K562 (cell line): ENCODE measurements around the gene SDE2. TPM values are rescaled to one million over a fixed set of nuclear protein-coding genes. Genes with fewer than 3 reads are reported as not detected.

ENCODE experiments used
- CAMTA2 ChIP-seq: fragments of 250-450 bp; sonication (Bioruptor Pico); conservative IDR thresholded peaks from 2 replicates; pipeline ENCODE4 v1.5.1; 2022
- IRF2 ChIP-seq: sonication (generic); formaldehyde crosslinking; IDR thresholded peaks from 2 replicates; pipeline ENCODE4 v1.8.1; 2022; ENCODE audit warnings: mild to moderate bottlenecking, missing genetic modification reagents
- MAZ ChIP-seq, 2 experiments: fragments of 450-650 bp in 1 of 2; sonication (generic) in 1 of 2; formaldehyde crosslinking; IDR thresholded peaks in 1 of 2; conservative IDR thresholded peaks in 1 of 2; 2 replicates each; pipeline versions ENCODE4 v1.4.0 to v1.5.0; 2020; ENCODE audit warnings: mild to moderate bottlenecking in 1 of 2, missing genetic modification reagents in 1 of 2
- MTF1 ChIP-seq: fragments of 250-450 bp; sonication (Bioruptor Pico); IDR thresholded peaks from 2 replicates; pipeline ENCODE4 v1.9.0; 2021; ENCODE audit warnings: moderate library complexity, mild to moderate bottlenecking, inconsistent platforms, borderline replicate concordance
- MYC ChIP-seq, 2 experiments: fragments of 250-450 bp in 1 of 2; sonication (Bioruptor Pico) in 1 of 2; IDR thresholded peaks; 2 replicates each; pipeline versions ENCODE4 v1.5.1 to v1.6.1; 2012 to 2021; ENCODE audit warnings: low read depth in 2 of 2, borderline replicate concordance in 1 of 2, improper control_type of control experiment in 1 of 2, low read length in 1 of 2, mild to moderate bottlenecking in 1 of 2, moderate library complexity in 1 of 2
- polyA plus RNA-seq, 8 experiments: library from polyadenylated mRNA; depleted of rRNA in 4 of 8; stranded (reverse) in 5 of 8; unstranded in 3 of 8; fragments of >200 nt; fragmentation: Nextera tagmentation in 2 of 8; fragmentation: Illumina TruSeq in 1 of 8; extraction: Ambion mirVana in 2 of 8; extraction: Trizol in 1 of 8; gene quantifications; 2 replicates each; pipeline versions ENCODE4 v1.2.1 to v1.2.3, GENCODE V29; 2011 to 2014; ENCODE audit warnings: inconsistent platforms in 1 of 8, missing spikeins in 1 of 8
- total RNA-seq, 7 experiments: library from RNA; depleted of rRNA in 6 of 7; stranded (reverse); fragments of >200 nt in 6 of 7; fragmentation: Illumina TruSeq in 2 of 7; extraction: Trizol in 2 of 7; gene quantifications; 2 replicates each; pipeline versions ENCODE4 v1.2.1 to v1.2.3, GENCODE V29; 2011 to 2021; ENCODE audit warnings: low replicate concordance in 1 of 7
- TF ChIP-seq, protein P1 (sequence below): fragments of 450-650 bp; formaldehyde crosslinking; IDR thresholded peaks from 2 replicates; pipeline ENCODE4 v1.4.0; 2020; ENCODE audit warnings: mild to moderate bottlenecking, moderate library complexity

SDE2 gene
- total and polyA plus RNA-seq, 9 of the 15 experiments (the other 6 are each of a cell fraction or from before 2014, with no cell fraction given): 14.3 to 62.3 (median 46.0) TPM

DNA sequence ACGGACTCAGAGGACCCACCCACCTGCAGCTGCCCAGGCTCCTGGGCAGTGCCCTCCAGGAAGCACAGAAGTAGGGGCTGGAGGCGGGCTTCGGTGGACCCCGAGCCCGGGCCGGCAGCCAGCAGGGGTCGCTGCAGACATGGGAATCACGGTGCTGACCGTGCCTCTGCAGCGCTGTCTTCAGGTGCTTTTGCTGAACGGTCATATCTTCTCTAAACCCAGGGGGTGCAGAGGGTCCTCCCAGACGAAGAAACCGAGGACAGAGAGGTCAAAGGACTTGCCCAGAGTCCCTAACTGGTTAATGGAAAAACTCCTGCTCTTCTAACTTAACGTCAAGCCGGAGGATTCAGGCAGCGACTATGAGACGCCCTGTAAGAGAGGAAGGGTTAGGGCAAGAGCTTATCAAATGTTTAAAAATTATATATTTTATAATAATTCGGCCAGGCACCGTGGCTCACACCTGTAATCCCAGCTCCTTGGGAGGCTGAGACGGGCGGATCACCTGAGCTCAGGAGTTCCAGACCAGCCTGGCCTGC, 36.6 kb downstream of the SDE2 start (continued):
- TF ChIP-seq CAMTA2 (CRISPR knock-in tag) (no peak), IRF2 (CRISPR knock-in tag) (no peak), MAZ (CRISPR knock-in tag; conservative IDR thresholded peaks at IDR 0.05 in 1 of 2, IDR thresholded peaks at IDR 0.05 in 1 of 2) (peak in 1 of 2 experiments; percentile 78; a peak in 3 of 4 replicates), MYC (IDR thresholded peaks at IDR 0.05; ENCODE audit: low read depth, low read length) (peak; percentile 54; the same call in 1 of the 2 replicates), MYC (CRISPR knock-in tag; IDR thresholded peaks at IDR 0.05; ENCODE audit: borderline replicate concordance, low read depth) (no peak), MTF1 (CRISPR knock-in tag) (no peak)
- TF ChIP-seq, protein P1, sequence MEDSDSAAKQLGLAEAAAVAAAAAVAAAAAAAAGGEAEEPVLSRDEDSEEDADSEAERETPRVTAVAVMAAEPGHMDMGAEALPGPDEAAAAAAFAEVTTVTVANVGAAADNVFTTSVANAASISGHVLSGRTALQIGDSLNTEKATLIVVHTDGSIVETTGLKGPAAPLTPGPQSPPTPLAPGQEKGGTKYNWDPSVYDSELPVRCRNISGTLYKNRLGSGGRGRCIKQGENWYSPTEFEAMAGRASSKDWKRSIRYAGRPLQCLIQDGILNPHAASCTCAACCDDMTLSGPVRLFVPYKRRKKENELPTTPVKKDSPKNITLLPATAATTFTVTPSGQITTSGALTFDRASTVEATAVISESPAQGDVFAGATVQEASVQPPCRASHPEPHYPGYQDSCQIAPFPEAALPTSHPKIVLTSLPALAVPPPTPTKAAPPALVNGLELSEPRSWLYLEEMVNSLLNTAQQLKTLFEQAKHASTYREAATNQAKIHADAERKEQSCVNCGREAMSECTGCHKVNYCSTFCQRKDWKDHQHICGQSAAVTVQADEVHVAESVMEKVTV (CRISPR knock-in tag): peak; percentile 66
